GM19452 (cell line): Measurements from ENCODE around the gene GLA.

ENCODE experiments used
- ATAC-seq: cut with Tn5 transposase; IDR thresholded peaks from one replicate; pipeline ENCODE4 v1.9.1; 2021; ENCODE audit not compliant: unreplicated experiment

Gene GLA

GRCh38 chrX:101398694-101399093 is 9.0 kb downstream of the GLA start:
- ATAC-seq, result no peak

GRCh38 chrX:101397779-101398178 is 9.9 kb downstream of the GLA start:
- no peak for ATAC-seq

- no peak for ATAC-seq
Measured at GRCh38 chrX:101395789-101396188, 11.9 kb downstream of the GLA start.

- ATAC-seq, result no peak
Measured at GRCh38 chrX:101394372-101394771, 13.4 kb downstream of the GLA start.

GRCh38 chrX:101393530-101394305 is 14.0 kb downstream of the GLA start:
- no peak for ATAC-seq

GRCh38 chrX:101391831-101392230 is 15.9 kb downstream of the GLA start:
- no peak for ATAC-seq

- peak; percentile 83 for ATAC-seq
Measured at GRCh38 chrX:101390664-101391525, 16.8 kb downstream of the GLA start, which contains the start of gene RPL36A. RPL36A (plus strand) TSS chrX:101391011; CDS start chrX:101391044, 33 bp downstream.

GRCh38 chrX:101388604-101389003 is 19.1 kb downstream of the GLA start:
- no peak for ATAC-seq

GRCh38 chrX:101386542-101386885 is 21.2 kb downstream of the GLA start:
- no peak for ATAC-seq

- peak; percentile 56 for ATAC-seq
Measured at GRCh38 chrX:101385795-101386541, 21.8 kb downstream of the GLA start, which contains the start of gene BTK. BTK (minus strand) TSS chrX:101386191; CDS start chrX:101375284, 10,907 bp downstream.

- no peak for ATAC-seq
Measured at GRCh38 chrX:101385026-101385684, 22.6 kb downstream of the GLA start.

- peak; percentile 78 for ATAC-seq
Measured at GRCh38 chrX:101383679-101384205, 24.0 kb downstream of the GLA start.

GRCh38 chrX:101377547-101377946 is 30.2 kb downstream of the GLA start:
- ATAC-seq, result no peak

- peak; percentile 88 for ATAC-seq
Measured at GRCh38 chrX:101370888-101371504, 36.7 kb downstream of the GLA start.

GRCh38 chrX:101369687-101370086 is 38.0 kb downstream of the GLA start:
- no peak for ATAC-seq

- no peak for ATAC-seq
Measured at GRCh38 chrX:101368800-101369199, 38.9 kb downstream of the GLA start.

GRCh38 chrX:101365301-101365795 is 42.4 kb downstream of the GLA start:
- no peak for ATAC-seq

GRCh38 chrX:101362757-101363156 is 45.0 kb downstream of the GLA start:
- no peak for ATAC-seq

GRCh38 chrX:101362116-101362515 is 45.6 kb downstream of the GLA start:
- ATAC-seq, result no peak

GRCh38 chrX:101360390-101360789 is 47.3 kb downstream of the GLA start:
- ATAC-seq, result no peak
